Esophagus mucosa (tissue), 1 donor: ENCODE results near the gene TMEM242. TPM values are rescaled to one million over a fixed set of nuclear protein-coding genes. Genes with fewer than 3 reads are reported as not detected.

ENCODE experiments used
- ATAC-seq: fragments of 200-7000 bp; cut with Tn5 transposase; one replicate; pipeline ENCODE4 v1.9.1; 2020
- total RNA-seq: library from RNA; stranded (reverse); gene quantifications from one replicate; pipeline ENCODE4 v1.2.4, GENCODE V29; 2023
- donor health status: DM: yes; HTN: yes; CAD: no.

TMEM242 gene
- total RNA-seq, 1 donor from 2014 or later: 5.8 TPM

GRCh38 chr6:157246048-157246630 is 77.2 kb downstream of the TMEM242 start:
- ATAC-seq: no peak

- ATAC-seq: no peak
Observed at GRCh38 chr6:157245436-157245835, 77.9 kb downstream of the TMEM242 start.

GRCh38 chr6:157244780-157245179 is 78.5 kb downstream of the TMEM242 start:
- no peak for ATAC-seq

- peak; percentile 27 for ATAC-seq
Observed at GRCh38 chr6:157244175-157244574, 79.1 kb downstream of the TMEM242 start.

- ATAC-seq: no peak
Observed at GRCh38 chr6:157242791-157243190, 80.5 kb downstream of the TMEM242 start.

- no peak for ATAC-seq
Observed at GRCh38 chr6:157240960-157241311, 82.4 kb downstream of the TMEM242 start.

GRCh38 chr6:157240059-157240959 is 83.0 kb downstream of the TMEM242 start:
- ATAC-seq: peak; percentile 71

- ATAC-seq: no peak
Observed at GRCh38 chr6:157239671-157240058, 83.7 kb downstream of the TMEM242 start.

Other genes starting within 250 kb of the TMEM242 start
- 3.1 TPM for gene ZDHHC14, start 57.7 kb upstream of the TMEM242 start, total RNA-seq